ENCODE results near the gene ADGRA3. TPM values are rescaled to one million over a fixed set of nuclear protein-coding genes. Genes with fewer than 3 reads are reported as not detected.

ADGRA3 gene
- polyA plus RNA-seq, 1 experiment: 10.6 TPM

DNA sequence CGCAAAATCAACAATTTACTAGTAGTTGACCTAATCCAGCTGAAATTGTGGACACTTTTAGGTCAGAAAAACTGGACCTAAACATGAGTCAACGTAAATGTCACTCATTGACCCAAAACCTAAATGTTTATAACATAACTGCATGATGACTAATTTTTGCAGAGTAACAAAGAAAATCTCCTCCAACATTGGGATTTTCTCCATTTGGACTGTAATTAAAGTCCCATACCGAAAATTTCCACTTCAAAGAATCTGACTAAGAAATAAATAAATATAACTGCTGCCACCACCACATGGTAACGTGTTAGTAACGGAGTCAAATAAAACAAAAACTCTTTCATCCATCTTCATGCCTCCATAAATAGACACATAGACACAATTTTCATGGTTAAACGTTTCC, 1.9 kb downstream of the ADGRA3 start:
- CTCF ChIA-PET: no interaction called here
- no peaks in the 10 kb centered on the region for H3K27me3 ChIP-seq (ENCODE audit: control insufficient read depth, insufficient read depth, low read length)
- TF ChIP-seq, protein P1, sequence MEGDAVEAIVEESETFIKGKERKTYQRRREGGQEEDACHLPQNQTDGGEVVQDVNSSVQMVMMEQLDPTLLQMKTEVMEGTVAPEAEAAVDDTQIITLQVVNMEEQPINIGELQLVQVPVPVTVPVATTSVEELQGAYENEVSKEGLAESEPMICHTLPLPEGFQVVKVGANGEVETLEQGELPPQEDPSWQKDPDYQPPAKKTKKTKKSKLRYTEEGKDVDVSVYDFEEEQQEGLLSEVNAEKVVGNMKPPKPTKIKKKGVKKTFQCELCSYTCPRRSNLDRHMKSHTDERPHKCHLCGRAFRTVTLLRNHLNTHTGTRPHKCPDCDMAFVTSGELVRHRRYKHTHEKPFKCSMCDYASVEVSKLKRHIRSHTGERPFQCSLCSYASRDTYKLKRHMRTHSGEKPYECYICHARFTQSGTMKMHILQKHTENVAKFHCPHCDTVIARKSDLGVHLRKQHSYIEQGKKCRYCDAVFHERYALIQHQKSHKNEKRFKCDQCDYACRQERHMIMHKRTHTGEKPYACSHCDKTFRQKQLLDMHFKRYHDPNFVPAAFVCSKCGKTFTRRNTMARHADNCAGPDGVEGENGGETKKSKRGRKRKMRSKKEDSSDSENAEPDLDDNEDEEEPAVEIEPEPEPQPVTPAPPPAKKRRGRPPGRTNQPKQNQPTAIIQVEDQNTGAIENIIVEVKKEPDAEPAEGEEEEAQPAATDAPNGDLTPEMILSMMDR (IDR thresholded peaks at IDR 0.05; ENCODE audit: insufficient read depth, low read depth, low read length): no peak
- POLR2A ChIA-PET: no interaction called here
- peak overlapping the region; percentile 70 for H3K4me3 ChIP-seq (ENCODE audit: low read depth, low read length)
- no peak for DNase-seq (ENCODE audit: low read depth)
- no peaks in the 10 kb centered on the region for H3K36me3 ChIP-seq (ENCODE audit: control insufficient read depth, insufficient read depth, low read length)

DNA sequence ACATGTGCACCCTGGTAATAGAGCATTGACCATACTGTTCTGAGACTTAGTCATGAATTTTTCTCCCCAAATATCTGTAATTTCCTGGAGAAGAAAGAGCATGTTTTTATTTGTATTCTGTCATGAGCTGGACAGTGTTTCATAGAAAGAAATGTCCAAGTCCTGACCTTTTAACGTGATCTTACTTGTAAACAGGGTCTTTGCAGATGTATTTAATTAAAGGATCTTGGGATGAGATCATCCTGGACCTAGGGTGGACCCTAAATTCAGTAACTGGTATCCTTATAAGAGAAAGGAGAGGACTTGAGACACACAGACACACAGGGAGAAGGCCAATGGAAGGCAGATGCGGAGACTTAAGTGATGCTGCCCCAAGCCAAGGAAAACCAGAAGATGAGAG, 3.6 kb downstream of the ADGRA3 start:
- TF ChIP-seq, protein P1 (IDR thresholded peaks at IDR 0.05; ENCODE audit: insufficient read depth, low read depth, low read length): no peak
- CTCF ChIA-PET: interaction anchor here (1.1 kb wide), 1 partner anchor 160 kb away, joined by 3 read pairs; no protein-coding TSS in a partner anchor
- H3K4me3 ChIP-seq (ENCODE audit: low read depth, low read length): no peak overlapping the region
- H3K36me3 ChIP-seq (ENCODE audit: control insufficient read depth, insufficient read depth, low read length): no peaks in the 10 kb centered on the region
- POLR2A ChIA-PET: no interaction called here
- no peaks in the 10 kb centered on the region for H3K27me3 ChIP-seq (ENCODE audit: control insufficient read depth, insufficient read depth, low read length)
- DNase-seq (ENCODE audit: low read depth): no peak

DNA sequence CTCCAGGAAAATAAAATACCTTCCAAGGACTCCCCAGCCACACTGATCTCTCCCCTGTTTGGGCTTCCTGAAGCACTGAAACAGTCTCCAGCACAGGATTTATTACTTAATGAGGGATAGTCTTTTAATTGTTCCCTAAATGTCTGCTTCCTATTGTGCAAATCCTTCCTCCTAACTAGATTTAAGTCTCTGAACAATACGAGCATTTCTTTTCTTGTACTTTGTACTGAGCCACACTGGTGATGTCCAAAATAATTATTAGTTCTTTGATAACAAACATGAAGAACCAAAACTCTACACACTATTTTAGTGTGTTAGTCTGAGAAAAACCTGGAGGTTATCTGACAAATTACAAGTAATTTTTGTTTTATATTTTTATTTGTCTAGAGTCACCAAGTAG, 5.1 kb downstream of the ADGRA3 start:
- Histone ChIP-seq H3K4me3 (ENCODE audit: low read depth, low read length) (no peak overlapping the region), H3K36me3 (ENCODE audit: control insufficient read depth, insufficient read depth, low read length) (no peaks in the 10 kb centered on the region), H3K27me3 (ENCODE audit: control insufficient read depth, insufficient read depth, low read length) (no peaks in the 10 kb centered on the region)
- TF ChIP-seq, protein P1 (IDR thresholded peaks at IDR 0.05; ENCODE audit: insufficient read depth, low read depth, low read length): no peak
- ChIA-PET POLR2A (no interaction called here), CTCF (no interaction called here)
- DNase-seq (ENCODE audit: low read depth): no peak

DNA sequence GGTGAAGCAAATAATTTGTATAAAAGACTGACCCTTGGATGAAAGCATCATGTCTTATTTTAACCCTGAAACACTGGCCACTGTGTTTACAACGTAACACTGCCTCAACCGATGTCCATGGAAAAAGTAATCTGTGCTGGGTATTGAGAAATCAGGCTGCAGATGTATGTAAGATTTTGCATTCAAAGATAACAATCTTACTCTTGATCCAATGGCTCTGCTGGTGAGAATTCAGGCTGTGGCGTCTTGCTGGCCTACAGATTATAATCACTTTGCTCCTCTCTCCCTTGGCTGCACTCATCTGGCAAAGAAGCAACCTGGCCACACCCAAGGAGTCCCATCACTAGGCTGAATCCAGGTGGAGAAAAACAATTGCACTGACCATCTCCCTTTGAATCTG, 7.5 kb downstream of the ADGRA3 start:
- DNase-seq (ENCODE audit: low read depth): no peak
- POLR2A ChIA-PET: no interaction called here

DNA sequence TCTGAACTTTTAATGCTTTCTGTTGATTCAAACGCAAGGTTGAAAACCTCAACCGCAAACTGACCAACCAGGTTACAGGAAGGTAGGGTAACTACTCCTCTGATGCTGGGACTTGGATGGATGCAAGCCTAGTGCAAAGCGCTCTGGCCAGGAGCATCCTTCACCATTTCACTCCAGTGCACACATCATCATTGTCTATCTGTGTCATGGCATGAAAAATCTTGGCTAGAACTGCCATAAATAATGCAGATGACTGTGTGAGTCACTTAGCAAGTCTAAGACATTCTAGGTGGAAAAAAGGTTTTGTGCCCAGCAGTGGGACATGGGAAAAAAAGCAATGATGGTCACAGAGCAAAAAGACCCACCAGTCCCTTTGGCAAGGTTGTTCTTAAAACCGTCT, 10.9 kb downstream of the ADGRA3 start:
- CTCF ChIA-PET: no interaction called here
- no peak for DNase-seq (ENCODE audit: low read depth)
- TF ChIP-seq, protein P1 (IDR thresholded peaks at IDR 0.05; ENCODE audit: insufficient read depth, low read depth, low read length): no peak
- no peak overlapping the region for H3K4me3 ChIP-seq (ENCODE audit: low read depth, low read length)
- POLR2A ChIA-PET: no interaction called here
- no peaks in the 10 kb centered on the region for H3K36me3 ChIP-seq (ENCODE audit: control insufficient read depth, insufficient read depth, low read length)
- no peaks in the 10 kb centered on the region for H3K27me3 ChIP-seq (ENCODE audit: control insufficient read depth, insufficient read depth, low read length)

More for the DNA sequence above, 7.5 kb downstream of the ADGRA3 start:
- H3K36me3 ChIP-seq (ENCODE audit: control insufficient read depth, insufficient read depth, low read length): no peaks in the 10 kb centered on the region
- no peaks in the 10 kb centered on the region for H3K27me3 ChIP-seq (ENCODE audit: control insufficient read depth, insufficient read depth, low read length)
- TF ChIP-seq, protein P1 (IDR thresholded peaks at IDR 0.05; ENCODE audit: insufficient read depth, low read depth, low read length): no peak
- H3K4me3 ChIP-seq (ENCODE audit: low read depth, low read length): no peak overlapping the region
- CTCF ChIA-PET: no interaction called here

Measured in BJ (cell line).